ENCODE measurements around the gene PICK1.

DNA sequence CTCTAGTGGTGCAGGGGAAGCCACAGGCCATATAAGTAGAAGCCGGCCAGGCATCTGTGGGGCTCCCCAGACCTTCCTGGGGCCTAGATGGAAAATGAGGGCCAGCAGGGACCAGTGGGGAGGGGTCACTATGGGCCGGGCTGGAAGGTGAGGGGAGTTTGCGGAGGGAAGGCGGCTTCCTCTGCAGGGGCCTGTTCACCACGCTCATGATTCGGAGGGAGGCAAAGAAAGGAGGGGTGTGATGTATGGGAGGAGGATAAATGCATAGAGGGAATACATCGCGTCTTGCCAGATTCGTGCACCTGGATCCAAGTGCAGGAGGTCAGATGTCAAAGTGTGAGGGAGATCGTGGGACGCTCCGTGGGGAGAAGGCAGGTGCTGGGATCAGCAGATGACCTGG, 19.9 kb downstream of the PICK1 start:
- TF ChIP-seq, protein P1, sequence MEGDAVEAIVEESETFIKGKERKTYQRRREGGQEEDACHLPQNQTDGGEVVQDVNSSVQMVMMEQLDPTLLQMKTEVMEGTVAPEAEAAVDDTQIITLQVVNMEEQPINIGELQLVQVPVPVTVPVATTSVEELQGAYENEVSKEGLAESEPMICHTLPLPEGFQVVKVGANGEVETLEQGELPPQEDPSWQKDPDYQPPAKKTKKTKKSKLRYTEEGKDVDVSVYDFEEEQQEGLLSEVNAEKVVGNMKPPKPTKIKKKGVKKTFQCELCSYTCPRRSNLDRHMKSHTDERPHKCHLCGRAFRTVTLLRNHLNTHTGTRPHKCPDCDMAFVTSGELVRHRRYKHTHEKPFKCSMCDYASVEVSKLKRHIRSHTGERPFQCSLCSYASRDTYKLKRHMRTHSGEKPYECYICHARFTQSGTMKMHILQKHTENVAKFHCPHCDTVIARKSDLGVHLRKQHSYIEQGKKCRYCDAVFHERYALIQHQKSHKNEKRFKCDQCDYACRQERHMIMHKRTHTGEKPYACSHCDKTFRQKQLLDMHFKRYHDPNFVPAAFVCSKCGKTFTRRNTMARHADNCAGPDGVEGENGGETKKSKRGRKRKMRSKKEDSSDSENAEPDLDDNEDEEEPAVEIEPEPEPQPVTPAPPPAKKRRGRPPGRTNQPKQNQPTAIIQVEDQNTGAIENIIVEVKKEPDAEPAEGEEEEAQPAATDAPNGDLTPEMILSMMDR (IDR thresholded peaks at IDR 0.05), result no peak
- TF ChIP-seq POLR2A (IDR thresholded peaks at IDR 0.05), result no peak
